Neural cell (in vitro differentiated cells): ENCODE measurements around the gene ZMYND10.

Experiments
- CTCF ChIP-seq: fragments of 450-650 bp; IDR thresholded peaks from 2 replicates; pipeline ENCODE4 v1.5.1; 2014; ENCODE audit warnings: antibody characterized with exemption, mild to moderate bottlenecking, moderate library complexity; ENCODE audit not compliant: poor library complexity, severe bottlenecking
- REST ChIP-seq: IDR thresholded peaks from 2 replicates; pipeline ENCODE4 v1.6.1; 2012; ENCODE audit warnings: borderline replicate concordance

- TF ChIP-seq CTCF (no peak), REST (no peak)
Observed at GRCh38 chr3:50319894-50320625, 25.5 kb downstream of the ZMYND10 start.
